NCI-H146 treated with DMSO at 0.1 percent for 48 hours (cell line): ENCODE data around the gene COPS3.

Experiments
- DNase-seq: peaks from one replicate; lab custom pipeline; 2025; ENCODE audit not compliant: unreplicated experiment; lab: John Stamatoyannopoulos, UW

Gene COPS3

GRCh38 chr17:17280613-17281549, at the start of gene COPS3:
COPS3 (minus strand) TSS chr17:17281246; CDS start chr17:17281186, 60 bp downstream.
- DNase-seq, result peak; percentile 94

GRCh38 chr17:17328251-17328650, 47.2 kb upstream of the COPS3 start:
- no peak for DNase-seq

GRCh38 chr17:17326275-17326875, 45.3 kb upstream of the COPS3 start:
- DNase-seq, result no peak

- DNase-seq, result no peak
Observed at GRCh38 chr17:17325816-17326215, 44.8 kb upstream of the COPS3 start.

GRCh38 chr17:17325228-17325627, 44.2 kb upstream of the COPS3 start:
- DNase-seq, result no peak

- no peak for DNase-seq
Observed at GRCh38 chr17:17324616-17325015, 43.6 kb upstream of the COPS3 start.

GRCh38 chr17:17322516-17323510, 41.8 kb upstream of the COPS3 start:
- no peak for DNase-seq

- DNase-seq, result no peak
Observed at GRCh38 chr17:17321356-17322025, 40.4 kb upstream of the COPS3 start.

- no peak for DNase-seq
Observed at GRCh38 chr17:17320911-17321220, 39.8 kb upstream of the COPS3 start.

- no peak for DNase-seq
Observed at GRCh38 chr17:17320188-17320910, 39.3 kb upstream of the COPS3 start.

GRCh38 chr17:17315142-17315821, 34.2 kb upstream of the COPS3 start:
- DNase-seq, result peak; percentile 46

GRCh38 chr17:17314501-17315071, 33.5 kb upstream of the COPS3 start:
- DNase-seq, result no peak

- peak; percentile 30 for DNase-seq
Observed at GRCh38 chr17:17313350-17313991, 32.4 kb upstream of the COPS3 start.

GRCh38 chr17:17309356-17309755, 28.3 kb upstream of the COPS3 start:
- no peak for DNase-seq

GRCh38 chr17:17305281-17305801, 24.3 kb upstream of the COPS3 start:
- no peak for DNase-seq

- DNase-seq, result no peak
Observed at GRCh38 chr17:17304521-17304985, 23.5 kb upstream of the COPS3 start.

- DNase-seq, result no peak
Observed at GRCh38 chr17:17303847-17304490, 22.9 kb upstream of the COPS3 start.
